HG03103 (cell line): ENCODE measurements around the gene ARL3.
"Not testable (repeated sequence)": the region's sequence is repeated elsewhere in the genome, so short reads cannot be mapped to it uniquely, and the experiment has no call there.

Source experiments
- ATAC-seq: cut with Tn5 transposase; IDR thresholded peaks from one replicate; pipeline ENCODE4 v1.9.1; 2021; ENCODE audit warnings: low read depth; ENCODE audit not compliant: unreplicated experiment

The ARL3 gene

DNA sequence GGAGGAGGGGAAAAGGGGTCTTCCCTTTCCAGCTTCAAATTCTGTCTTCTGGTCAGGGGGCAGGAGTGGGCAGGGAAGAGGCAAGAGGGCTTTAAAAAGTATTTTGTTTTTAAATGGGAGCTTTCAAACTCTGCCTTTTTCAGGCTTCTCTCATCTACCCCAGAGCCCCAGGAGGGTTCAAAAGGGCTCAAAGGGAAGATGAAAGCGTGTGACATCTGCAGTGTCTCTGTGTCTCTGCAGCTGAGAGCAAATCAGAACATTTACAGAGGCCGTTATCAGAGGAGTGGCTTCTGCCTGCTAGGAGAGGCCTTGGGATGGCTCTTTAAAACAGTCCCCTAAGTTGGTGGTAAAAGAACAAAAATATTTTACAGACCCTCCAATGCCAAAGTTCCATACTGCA is 39.6 kb downstream of the ARL3 start:
- no peak for ATAC-seq

DNA sequence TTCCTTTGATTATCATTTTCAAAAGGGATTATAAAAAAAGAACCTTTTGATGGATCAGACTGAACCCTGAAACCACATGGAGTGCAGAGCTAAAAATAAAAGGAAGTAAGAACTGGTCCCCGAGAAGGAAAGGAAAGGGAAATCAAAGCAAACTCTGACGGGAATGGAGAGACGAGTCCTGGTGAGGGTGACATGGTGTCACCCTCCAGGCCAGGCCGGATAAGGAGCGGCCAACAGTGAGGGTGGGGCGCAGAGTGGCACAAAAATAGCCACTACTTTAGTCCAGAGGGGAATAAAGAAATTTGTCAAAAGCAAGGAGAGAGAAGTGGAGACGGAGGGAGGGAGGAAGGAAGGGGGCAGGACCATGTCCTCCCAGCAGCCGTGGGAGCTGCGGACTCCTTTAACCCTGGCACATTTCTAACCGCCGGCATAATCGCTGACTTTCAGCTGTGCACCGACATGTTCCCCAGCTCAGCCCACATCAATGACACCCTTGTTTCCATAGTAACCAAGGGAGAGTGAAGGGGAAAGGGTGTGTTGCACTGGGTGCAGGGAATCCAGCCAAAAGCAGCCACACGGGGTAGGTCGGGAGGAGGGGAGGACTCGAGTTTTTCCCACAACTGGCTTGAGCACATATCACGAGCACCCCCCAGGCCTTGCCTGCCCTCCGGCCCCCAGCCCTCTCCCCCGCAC is 40.2 kb downstream of the ARL3 start:
- ATAC-seq = no peak

- ATAC-seq = no peak
Observed at GRCh38 chr10:102673236-102673818, 40.9 kb downstream of the ARL3 start.

- no peak for ATAC-seq
Observed at GRCh38 chr10:102670871-102671434, 43.2 kb downstream of the ARL3 start.

GRCh38 chr10:102670065-102670670 is 44.0 kb downstream of the ARL3 start:
- no peak for ATAC-seq

DNA sequence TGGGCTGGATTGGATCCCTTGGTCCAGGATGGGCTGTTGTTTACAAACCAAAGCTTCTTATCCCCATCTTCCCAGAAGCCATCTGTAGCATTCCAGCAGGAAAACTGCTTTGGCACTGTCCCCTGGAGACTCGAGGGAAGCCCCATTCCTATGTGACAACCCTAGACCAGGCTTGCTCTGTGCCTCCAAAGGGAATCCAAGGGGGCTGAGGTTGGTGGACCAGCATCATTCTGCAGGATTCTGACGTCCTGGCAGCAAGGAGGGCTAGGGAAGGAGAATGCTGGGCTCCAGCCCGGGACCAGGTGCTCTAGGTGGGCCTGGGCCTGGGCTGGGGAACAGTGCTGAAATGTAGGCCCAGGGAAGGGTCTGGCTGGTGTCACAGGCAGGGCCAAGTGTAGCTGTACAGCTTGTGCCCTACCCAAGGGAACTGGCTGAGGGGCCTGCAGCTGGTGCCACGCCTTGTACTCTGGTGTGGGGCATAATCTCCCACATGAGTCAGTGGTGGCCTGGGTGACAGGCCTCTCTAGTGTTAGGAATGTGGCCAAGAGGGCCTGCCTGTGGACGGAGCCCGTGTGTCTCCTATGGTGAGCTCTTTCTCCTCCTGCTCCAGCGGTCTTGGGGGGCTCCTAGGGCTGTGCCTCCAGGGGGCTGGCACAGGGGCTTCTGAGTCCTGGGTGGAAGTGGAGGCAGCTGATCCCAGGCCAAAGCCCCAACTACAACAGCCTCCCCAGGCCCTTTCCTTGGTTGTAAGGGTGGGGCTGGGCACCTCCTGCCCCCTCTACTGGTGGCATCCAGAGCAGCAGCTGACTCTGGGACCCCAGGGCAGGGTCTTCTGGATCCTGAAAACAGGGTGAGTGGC is 44.8 kb downstream of the ARL3 start:
- no peak for ATAC-seq

DNA sequence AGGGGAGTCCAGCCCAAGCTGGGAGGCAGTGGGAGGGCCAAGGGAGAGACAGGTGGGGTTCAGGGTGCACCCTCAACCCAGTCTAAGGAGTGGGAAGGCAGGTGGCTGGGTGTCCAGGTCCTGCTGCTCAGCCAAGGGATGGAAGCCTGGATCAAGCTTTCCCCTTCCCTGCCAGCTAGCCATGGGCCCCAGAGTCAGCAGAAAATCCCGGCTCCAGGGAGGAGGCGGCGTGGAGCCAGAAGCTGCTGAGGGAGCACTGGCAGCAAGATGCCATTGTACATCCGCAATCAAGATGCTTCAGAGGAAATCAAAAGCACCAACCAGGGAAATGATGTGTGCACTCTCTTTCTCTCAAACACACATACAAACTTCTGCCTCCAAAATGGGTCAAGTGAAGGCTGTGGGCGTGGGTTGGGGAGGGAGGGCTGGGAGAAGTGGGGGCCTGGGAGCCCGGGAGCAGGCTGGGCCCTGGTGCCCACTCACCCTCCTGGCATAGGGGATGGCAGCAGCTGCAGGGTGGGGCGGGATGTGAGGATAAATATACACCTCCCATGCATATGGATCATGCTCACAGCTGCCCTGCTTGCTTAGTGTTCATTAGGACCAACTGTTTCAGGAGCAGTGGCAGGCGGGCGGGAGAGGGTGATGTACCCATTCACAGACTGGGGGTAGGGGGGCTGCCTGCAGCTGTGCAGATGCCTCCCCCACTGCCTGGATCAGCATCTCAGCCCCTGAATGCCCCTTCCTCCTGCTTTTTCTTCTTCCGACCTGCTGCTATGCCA is 45.7 kb downstream of the ARL3 start:
- no peak for ATAC-seq

DNA sequence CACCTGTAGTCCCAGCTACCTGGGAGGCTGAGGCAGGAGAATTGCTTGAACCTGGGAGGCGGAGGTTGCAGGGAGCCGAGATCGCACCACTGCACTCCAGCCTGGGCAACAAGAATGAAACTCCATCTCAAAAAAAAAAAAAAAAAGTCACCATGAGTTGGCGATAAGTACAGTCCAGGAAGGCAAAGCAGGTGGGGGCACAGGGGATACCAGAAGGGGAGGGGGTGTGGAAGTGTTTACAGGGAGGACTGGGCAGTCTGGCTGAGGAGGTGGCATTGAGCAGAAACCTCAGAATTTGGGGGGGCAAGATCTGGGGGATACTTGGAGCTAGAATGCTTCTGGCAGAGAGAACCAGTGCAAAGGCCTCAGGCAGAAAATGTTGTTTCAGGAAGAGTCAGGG is 46.8 kb downstream of the ARL3 start:
- ATAC-seq = not testable (repeated sequence)

DNA sequence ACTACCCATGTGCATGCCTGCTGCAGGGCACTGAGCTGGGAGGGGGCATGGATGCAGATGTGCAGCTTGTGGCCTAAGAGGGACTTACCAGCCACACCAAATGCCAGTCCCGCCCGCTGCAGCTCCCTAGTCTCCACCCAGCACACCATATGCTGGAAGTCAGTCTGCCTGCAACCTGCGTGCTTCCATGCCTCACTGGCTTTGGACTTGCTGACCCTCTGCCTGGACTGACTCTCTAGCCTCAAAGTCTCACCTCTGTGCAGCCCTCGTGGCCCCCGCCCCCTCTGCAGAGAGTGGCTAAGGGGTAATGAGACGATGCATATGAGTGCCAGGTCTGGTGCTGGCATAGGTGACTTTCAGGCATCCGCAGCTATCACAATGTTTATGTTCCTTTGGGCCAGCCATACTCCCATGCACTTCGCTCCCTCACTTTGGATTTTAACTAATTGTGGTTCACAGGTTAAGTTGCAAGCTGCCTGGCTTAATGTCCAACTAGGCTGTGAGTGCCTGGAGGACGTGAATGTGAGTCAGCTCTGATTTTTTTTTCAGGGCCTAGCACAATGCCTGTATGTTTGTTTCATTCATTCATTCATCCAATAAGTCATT is 48.2 kb downstream of the ARL3 start:
- no peak for ATAC-seq

GRCh38 chr10:102661658-102662028 is 52.6 kb downstream of the ARL3 start:
- peak; percentile 5 for ATAC-seq

GRCh38 chr10:102660888-102661657 is 53.1 kb downstream of the ARL3 start:
- peak; percentile 60 for ATAC-seq

DNA sequence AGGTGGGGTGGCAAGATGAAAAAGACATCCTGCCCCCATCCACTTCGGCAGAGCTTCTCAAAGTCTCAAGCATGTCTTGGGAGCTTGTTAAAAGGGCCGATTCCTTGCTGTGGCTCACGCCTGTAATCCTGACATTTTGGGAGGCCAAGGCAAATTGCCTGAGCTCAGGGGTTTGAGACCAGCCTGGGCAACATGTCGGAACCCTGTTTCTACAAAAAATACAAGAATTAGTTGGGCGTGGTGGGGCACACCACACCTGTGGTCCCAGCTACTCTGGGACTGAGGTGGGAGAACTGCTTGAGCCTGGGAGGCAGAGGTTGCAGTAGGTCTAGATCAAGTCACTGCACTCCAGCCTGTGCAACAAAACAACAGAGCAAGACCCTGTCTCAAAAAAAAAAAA is 55.4 kb downstream of the ARL3 start:
- ATAC-seq = no peak

- ATAC-seq = no peak
Observed at GRCh38 chr10:102657984-102658724, 56.0 kb downstream of the ARL3 start.

DNA sequence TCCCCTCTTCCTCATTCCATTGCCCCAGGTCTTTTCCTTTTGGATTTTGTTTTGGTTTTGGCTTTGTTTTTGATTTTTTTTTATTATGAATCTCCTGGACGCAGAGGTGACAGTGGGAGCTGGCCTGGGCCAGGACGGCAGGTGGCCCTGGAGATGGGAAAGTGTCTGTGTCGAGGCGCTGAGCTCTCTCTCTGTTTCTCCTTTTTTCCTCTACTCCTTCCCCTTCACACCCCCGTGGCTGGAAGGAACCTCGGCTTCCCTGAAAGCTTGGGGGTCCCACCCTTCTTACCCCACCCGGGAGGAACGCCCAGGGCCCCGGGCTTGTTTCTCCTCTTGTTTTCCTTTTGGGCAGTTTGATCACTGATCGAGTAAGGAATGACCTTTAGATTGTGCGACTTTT is 56.7 kb downstream of the ARL3 start:
- ATAC-seq = no peak

DNA sequence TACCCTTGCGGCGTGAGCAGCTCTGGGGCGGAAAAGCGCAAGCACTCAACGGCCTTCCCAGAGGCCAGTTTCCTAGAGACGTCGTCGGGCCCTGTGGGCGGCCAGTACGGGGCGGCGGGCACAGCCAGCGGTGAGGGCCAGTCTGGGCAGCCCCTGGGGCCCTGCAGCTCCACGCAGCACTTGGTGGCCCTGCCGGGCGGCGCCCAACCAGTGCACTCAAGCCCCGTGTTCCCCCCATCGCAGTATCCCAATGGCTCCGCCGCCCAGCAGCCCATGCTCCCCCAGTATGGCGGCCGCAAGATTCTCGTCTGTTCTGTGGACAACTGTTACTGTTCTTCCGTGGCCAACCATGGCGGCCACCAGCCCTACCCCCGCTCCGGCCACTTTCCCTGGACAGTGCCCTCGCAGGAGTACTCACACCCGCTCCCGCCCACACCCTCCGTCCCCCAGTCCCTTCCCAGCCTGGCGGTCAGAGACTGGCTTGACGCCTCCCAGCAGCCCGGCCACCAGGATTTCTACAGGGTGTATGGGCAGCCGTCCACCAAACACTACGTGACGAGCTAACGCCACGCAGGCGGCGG is 57.3 kb downstream of the ARL3 start:
- no peak for ATAC-seq

GRCh38 chr10:102656026-102656425 is 58.2 kb downstream of the ARL3 start:
- no peak for ATAC-seq

- no peak for ATAC-seq
Observed at GRCh38 chr10:102654969-102655368, 59.2 kb downstream of the ARL3 start.

- no peak for ATAC-seq
Observed at GRCh38 chr10:102654566-102654965, 59.6 kb downstream of the ARL3 start.
